Epithelial cell of esophagus (primary cell): ENCODE measurements around the gene RASL10B.

Experiments
- DNase-seq: peaks from one replicate; pipeline ENCODE4 v3.0.0; 2010; ENCODE audit warnings: low read depth
- H3K4me3 ChIP-seq: 2 replicates; pipeline ENCODE4 v1.5.1; 2011; ENCODE audit warnings: mild to moderate bottlenecking, low read length, control low read depth
- TF ChIP-seq, protein P1 (sequence below): IDR thresholded peaks from 2 replicates; pipeline ENCODE4 v1.5.1; 2011; ENCODE audit warnings: low read depth, mild to moderate bottlenecking, low read length, control low read depth, inconsistent platforms; ENCODE audit not compliant: insufficient read depth; ENCODE audit errors: missing control alignments

Gene RASL10B

DNA sequence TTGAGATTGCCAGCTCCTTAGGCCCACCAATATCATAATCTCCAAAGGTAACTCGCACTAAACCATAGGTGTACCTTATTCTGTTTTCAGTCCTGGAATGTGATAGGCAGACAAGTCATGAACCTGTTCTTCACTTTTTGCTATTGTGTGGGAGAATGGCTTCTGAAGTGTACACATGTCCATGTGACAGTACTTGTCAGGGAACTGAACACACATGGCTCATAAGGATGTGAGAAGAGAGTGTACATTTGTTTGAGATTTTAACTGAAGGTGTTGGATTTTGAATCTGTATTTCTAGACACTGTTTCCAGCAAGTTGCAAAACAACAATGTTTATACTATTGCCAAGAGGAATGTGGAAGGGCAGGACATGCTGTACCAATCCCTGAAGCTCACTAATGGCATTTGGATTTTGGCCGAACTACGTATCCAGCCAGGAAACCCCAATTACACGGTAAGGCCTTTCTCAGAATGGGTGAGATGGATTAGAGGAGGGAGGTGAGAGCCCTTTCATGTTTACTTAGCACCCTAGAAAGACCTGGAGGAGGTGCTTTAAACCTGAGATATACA, 14.5 kb upstream of the RASL10B start:
- H3K4me3 ChIP-seq, result no peak overlapping the region
- TF ChIP-seq, protein P1, sequence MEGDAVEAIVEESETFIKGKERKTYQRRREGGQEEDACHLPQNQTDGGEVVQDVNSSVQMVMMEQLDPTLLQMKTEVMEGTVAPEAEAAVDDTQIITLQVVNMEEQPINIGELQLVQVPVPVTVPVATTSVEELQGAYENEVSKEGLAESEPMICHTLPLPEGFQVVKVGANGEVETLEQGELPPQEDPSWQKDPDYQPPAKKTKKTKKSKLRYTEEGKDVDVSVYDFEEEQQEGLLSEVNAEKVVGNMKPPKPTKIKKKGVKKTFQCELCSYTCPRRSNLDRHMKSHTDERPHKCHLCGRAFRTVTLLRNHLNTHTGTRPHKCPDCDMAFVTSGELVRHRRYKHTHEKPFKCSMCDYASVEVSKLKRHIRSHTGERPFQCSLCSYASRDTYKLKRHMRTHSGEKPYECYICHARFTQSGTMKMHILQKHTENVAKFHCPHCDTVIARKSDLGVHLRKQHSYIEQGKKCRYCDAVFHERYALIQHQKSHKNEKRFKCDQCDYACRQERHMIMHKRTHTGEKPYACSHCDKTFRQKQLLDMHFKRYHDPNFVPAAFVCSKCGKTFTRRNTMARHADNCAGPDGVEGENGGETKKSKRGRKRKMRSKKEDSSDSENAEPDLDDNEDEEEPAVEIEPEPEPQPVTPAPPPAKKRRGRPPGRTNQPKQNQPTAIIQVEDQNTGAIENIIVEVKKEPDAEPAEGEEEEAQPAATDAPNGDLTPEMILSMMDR, result no peak
- DNase-seq, result peak; percentile 10

DNA sequence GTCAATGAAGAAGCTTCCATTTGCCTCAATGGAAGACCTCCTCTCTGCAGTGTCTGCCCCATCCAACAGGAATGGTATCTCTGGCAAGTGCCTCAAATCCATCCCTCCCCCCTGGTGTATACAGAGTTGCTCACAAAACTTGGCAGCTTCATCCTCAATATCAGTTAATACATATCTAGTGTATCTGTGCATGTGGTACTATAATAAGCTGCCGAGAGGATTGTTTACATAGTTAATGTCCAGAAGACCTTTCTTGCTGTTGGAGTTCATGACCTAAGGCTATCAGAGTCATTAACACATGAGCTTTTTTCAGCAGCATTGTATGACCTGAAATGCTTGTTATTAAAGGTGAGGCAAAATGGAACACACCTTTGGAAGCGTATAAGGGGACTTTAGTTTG, 14.0 kb upstream of the RASL10B start:
- no peak for DNase-seq
- TF ChIP-seq, protein P1, result no peak
- H3K4me3 ChIP-seq, result no peak overlapping the region

DNA sequence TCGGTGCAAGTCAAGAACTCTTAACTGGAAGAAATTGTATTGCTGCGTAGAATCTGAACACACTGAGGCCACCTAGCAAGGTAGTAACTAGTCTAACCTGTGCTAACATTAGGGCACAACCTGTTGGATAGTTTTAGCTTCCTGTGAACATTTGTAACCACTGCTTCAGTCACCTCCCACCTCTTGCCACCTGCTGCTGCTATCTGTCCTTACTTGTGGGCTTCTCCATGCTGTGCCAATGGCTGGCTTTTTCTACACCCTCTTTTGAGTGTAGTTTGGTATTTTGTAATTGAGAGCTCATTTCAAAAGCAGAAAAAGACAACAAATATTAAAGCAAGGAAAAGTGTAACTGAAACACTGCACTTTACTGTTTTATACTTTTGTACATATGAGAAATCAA, 7.7 kb upstream of the RASL10B start:
- DNase-seq, result no peak
- TF ChIP-seq, protein P1, result no peak
- H3K4me3 ChIP-seq, result no peak overlapping the region

DNA sequence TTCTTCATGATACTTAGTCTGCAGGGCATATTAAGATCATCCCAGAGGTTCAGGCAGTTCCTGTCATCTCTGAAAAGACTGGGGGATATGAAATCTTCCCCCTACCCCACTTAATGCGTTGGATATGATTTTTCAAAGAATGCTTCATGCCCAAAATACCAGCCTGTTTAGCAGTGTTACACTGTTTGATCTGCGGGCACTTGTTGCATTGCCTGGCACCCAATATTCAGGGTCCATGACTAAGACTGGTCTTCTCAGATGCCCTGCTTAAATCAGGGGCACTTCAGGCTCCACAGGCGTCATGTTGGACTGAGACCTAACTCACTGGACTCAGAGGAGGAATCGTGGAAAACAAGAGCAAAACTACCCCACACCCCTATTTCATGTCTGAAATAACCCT, 6.4 kb upstream of the RASL10B start:
- TF ChIP-seq, protein P1, result no peak
- H3K4me3 ChIP-seq, result no peak overlapping the region
- no peak for DNase-seq

DNA sequence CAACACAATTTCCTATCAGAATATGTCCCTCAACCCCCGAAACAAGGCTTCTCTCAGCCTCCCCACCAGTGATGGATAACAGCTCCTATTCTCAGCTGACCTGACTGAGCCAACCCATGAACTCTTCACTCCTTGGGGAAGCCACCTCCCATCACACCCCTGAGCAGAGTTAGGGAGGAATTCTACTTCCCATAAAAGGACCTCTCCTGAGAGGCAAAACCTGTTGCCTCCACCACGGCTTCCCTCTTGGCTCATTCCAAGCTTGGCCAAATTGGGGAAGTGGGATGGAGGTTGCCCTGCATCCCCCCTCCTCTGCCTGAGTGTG, 5.7 kb upstream of the RASL10B start:
- TF ChIP-seq, protein P1, result no peak
- H3K4me3 ChIP-seq, result no peak overlapping the region
- DNase-seq, result no peak

DNA sequence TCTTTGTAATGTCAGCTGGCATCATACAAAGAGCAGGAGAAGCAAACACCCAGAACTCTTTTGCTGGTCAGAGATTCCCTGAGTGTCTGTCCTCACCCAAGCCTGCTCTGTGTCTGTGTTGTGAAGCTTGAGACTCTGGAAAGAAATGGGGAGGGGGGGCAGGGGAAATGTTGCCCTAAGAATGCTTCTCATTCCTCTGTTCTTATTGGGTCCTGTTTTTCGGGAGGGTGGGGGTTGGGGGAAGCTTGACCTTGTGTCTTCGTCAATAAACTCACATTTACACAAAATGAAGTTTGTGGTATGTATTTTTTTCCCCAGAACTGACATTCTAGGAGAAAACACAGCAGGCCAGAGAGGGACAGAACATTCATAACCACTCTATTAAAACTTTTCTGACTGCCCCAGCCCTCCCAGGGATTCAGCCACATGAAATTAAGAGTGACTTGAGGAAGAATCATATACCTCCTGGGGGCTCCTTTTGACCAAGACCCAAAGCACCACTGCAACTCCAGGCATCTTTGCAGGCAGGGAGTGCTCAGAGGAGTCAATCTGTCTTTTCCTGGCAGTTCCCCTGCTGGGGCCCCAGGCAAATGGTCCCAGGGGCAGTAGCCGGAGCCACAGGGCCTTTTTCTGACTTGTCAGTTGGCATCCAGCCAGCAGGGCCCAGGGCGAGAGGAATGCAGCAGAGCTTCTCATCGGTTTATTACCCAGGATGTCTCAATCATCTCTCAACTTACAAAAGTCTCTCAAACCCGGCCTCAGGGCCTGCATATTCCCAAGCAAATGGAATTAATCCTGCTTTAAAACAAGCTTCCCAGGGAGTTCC, 5.1 kb upstream of the RASL10B start:
- no peak overlapping the region for H3K4me3 ChIP-seq
- DNase-seq, result peak; percentile 76
- TF ChIP-seq, protein P1, result no peak
